ENCODE results near the gene PDCD1.

- TF ChIP-seq CTCF (conservative IDR thresholded peaks at IDR 0.05; ENCODE audit: low read length) (no peak), EZH2phosphoT487 (IDR thresholded peaks at IDR 0.05; ENCODE audit: borderline replicate concordance) (no peak)
Observed at GRCh38 chr2:241853651-241854341, 4.9 kb downstream of the PDCD1 start.

Measured in Loucy (cell line).